HL-60 (cell line): ENCODE measurements around the gene IL22RA2.

Experiments used
- DNase-seq, 2 experiments: peaks; one replicate each; pipeline ENCODE4 v3.0.0-alpha.2; 2010 to 2020; ENCODE audit warnings: low read depth in 1 of 2, low spot score in 1 of 2
- H3K27ac ChIP-seq: fragments of 250-450 bp; sonication (Bioruptor Pico); replicated peaks from 2 replicates; pipeline ENCODE4 v1.5.1; 2020; ENCODE audit warnings: mild to moderate bottlenecking, moderate library complexity
- H3K27me3 ChIP-seq: fragments of 250-450 bp; sonication (Bioruptor Pico); 2 replicates; pipeline ENCODE4 v1.5.1; 2021; ENCODE audit warnings: mild to moderate bottlenecking, moderate library complexity; ENCODE audit not compliant: insufficient read depth, poor library complexity, severe bottlenecking
- H3K4me3 ChIP-seq: replicated peaks from 2 replicates; pipeline ENCODE4 v1.5.1; 2011; ENCODE audit warnings: mild to moderate bottlenecking, control low read depth, low read length; ENCODE audit not compliant: insufficient read depth
- GABPA ChIP-seq: IDR thresholded peaks from 2 replicates; pipeline ENCODE4 v1.6.1; 2012; ENCODE audit warnings: low read depth
- POLR2AphosphoS5 ChIP-seq: IDR thresholded peaks from 2 replicates; pipeline ENCODE4 v1.6.1; 2012; ENCODE audit warnings: low read depth
- SPI1 ChIP-seq: IDR thresholded peaks from 2 replicates; pipeline ENCODE4 v1.6.1; 2012; ENCODE audit warnings: low read depth, mild to moderate bottlenecking, borderline replicate concordance
- TF ChIP-seq, protein P1 (sequence below): IDR thresholded peaks from 2 replicates; pipeline ENCODE4 v1.6.1; 2012; ENCODE audit warnings: low read depth; ENCODE audit not compliant: insufficient replicate concordance
- TF ChIP-seq, protein P2 (sequence below): IDR thresholded peaks from one replicate; pipeline ENCODE4 v1.5.1; 2011; ENCODE audit warnings: low read length, control low read depth, inconsistent platforms; ENCODE audit not compliant: insufficient read depth

The IL22RA2 gene

DNA sequence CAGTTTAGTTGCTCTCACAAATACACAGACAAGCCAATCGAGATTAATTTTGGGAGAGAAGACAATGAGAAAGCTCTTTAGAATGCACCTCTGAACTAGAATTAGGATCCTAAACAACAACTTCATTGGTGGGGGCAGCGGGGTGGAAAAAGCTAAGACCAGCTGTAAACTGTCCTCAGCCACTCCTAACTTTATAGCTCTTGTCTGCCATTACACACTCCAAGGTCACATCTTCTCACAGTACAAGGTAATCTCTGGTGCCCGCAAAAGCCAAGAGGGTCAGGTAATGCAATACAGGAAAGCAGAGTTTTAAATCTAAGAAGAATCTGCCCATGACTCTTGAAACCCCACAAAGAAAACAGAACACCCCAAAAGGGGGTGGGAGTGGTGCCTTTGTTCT, 17.8 kb upstream of the IL22RA2 start:
- Histone ChIP-seq H3K27me3 (no peaks in the 10 kb centered on the region), H3K4me3 (no peak overlapping the region), H3K27ac (no peak overlapping the region)
- no peak for DNase-seq
- TF ChIP-seq, protein P1, sequence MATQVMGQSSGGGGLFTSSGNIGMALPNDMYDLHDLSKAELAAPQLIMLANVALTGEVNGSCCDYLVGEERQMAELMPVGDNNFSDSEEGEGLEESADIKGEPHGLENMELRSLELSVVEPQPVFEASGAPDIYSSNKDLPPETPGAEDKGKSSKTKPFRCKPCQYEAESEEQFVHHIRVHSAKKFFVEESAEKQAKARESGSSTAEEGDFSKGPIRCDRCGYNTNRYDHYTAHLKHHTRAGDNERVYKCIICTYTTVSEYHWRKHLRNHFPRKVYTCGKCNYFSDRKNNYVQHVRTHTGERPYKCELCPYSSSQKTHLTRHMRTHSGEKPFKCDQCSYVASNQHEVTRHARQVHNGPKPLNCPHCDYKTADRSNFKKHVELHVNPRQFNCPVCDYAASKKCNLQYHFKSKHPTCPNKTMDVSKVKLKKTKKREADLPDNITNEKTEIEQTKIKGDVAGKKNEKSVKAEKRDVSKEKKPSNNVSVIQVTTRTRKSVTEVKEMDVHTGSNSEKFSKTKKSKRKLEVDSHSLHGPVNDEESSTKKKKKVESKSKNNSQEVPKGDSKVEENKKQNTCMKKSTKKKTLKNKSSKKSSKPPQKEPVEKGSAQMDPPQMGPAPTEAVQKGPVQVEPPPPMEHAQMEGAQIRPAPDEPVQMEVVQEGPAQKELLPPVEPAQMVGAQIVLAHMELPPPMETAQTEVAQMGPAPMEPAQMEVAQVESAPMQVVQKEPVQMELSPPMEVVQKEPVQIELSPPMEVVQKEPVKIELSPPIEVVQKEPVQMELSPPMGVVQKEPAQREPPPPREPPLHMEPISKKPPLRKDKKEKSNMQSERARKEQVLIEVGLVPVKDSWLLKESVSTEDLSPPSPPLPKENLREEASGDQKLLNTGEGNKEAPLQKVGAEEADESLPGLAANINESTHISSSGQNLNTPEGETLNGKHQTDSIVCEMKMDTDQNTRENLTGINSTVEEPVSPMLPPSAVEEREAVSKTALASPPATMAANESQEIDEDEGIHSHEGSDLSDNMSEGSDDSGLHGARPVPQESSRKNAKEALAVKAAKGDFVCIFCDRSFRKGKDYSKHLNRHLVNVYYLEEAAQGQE: no peak
- TF ChIP-seq GABPA (no peak), SPI1 (no peak), POLR2AphosphoS5 (no peak)
- TF ChIP-seq, protein P2, sequence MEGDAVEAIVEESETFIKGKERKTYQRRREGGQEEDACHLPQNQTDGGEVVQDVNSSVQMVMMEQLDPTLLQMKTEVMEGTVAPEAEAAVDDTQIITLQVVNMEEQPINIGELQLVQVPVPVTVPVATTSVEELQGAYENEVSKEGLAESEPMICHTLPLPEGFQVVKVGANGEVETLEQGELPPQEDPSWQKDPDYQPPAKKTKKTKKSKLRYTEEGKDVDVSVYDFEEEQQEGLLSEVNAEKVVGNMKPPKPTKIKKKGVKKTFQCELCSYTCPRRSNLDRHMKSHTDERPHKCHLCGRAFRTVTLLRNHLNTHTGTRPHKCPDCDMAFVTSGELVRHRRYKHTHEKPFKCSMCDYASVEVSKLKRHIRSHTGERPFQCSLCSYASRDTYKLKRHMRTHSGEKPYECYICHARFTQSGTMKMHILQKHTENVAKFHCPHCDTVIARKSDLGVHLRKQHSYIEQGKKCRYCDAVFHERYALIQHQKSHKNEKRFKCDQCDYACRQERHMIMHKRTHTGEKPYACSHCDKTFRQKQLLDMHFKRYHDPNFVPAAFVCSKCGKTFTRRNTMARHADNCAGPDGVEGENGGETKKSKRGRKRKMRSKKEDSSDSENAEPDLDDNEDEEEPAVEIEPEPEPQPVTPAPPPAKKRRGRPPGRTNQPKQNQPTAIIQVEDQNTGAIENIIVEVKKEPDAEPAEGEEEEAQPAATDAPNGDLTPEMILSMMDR: no peak

DNA sequence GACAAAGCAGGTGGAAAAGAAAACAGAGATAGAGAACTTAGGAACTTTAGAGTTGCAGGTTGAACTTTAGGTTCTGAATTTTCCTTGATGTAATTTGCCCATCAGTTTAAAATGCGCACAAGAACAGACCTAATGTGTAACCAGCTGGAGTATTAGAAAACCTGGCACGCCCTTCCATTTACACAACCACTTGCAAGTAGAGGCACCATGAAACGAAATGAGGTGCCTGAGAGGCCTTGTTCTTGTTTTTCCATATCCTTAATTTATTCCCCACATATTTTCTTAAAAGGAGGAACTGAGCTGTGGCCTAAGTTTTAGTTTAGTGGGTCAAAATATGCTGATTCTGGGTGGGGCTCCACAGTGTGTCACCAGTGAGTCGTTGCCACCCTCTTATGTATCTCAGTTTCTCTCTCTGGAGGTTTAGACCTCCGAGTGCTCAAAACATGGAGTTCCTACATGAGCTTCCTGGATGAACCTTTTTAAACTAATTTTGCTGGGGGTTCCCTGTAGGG, 17.2 kb upstream of the IL22RA2 start:
- no peak for DNase-seq
- TF ChIP-seq POLR2AphosphoS5: no peak
- TF ChIP-seq, protein P2: no peak
- TF ChIP-seq, protein P1: no peak
- no peak for TF ChIP-seq GABPA
- TF ChIP-seq SPI1: no peak
- H3K27me3 ChIP-seq: no peaks in the 10 kb centered on the region
- no peak overlapping the region for H3K4me3 ChIP-seq
- H3K27ac ChIP-seq: no peak overlapping the region

DNA sequence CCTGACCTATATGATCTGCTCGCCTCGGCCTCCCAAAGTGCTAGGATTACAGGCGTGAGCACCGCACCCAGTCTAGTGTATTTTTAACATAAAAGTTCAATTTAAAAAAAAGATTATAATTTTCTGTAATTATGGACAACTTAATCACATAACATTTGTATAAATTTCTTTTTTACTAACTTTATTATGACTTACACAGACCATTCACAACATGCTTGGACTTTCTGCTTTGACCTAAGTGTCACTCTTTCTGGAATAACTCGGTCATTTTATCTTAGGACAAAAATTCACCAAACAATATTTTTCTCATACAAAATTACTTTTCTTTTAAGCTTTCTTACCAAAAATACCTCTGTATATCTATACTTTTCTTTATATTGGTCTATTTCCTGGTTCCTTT, 15.4 kb upstream of the IL22RA2 start:
- TF ChIP-seq POLR2AphosphoS5: no peak
- DNase-seq: no peak
- Histone ChIP-seq H3K27me3 (no peaks in the 10 kb centered on the region), H3K27ac (no peak overlapping the region), H3K4me3 (no peak overlapping the region)

DNA sequence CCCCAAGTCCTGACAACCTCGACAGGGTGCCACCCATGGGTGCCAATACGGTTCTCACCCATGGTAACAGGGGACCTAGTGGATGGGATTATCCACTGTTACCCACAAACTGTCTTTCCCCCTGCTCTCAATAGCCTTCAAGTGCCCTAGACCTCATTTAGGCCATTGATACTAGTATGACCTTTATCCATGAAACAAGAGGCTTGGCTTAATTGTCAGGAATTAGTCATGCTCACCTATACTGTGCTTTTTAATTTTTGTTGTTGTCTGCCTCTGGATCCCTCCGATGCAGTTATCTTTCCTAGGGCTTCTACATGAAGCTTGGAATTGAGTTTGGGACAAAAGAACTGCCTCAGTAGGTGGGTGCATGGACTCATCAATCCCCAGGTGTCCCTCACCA, 11.8 kb upstream of the IL22RA2 start:
- Histone ChIP-seq H3K27ac (no peak overlapping the region), H3K4me3 (no peak overlapping the region), H3K27me3 (no peaks in the 10 kb centered on the region)
- no peak for TF ChIP-seq GABPA
- DNase-seq: no peak

DNA sequence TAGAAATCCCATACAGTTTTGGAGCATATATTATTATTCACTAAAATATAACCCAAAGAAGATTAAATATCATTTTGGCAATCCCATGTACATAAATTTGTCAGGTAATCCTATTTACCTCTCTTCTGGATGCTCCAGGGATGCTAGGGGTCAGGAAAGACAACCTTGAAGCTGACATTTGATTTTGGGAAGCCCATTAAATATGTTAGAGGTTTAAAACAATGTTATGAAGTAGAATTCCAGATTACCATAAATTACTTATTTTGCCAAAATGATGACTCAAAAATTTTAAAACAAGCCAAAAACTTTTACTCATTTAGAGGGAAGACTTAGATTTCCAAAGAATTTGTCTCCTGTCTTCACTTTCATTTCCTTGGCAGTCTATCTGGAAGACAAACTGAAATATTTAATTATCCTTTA, 9.2 kb upstream of the IL22RA2 start:
- DNase-seq: no peak
- TF ChIP-seq, protein P1: no peak
- TF ChIP-seq SPI1 (no peak), GABPA (no peak), POLR2AphosphoS5 (no peak)
- TF ChIP-seq, protein P2: no peak
- Histone ChIP-seq H3K27ac (peak overlapping the region; percentile 87), H3K4me3 (no peak overlapping the region), H3K27me3 (no peaks in the 10 kb centered on the region)
